GM23338 (cell line): ENCODE measurements around the gene GREB1L.

Source experiments
- CREB1 ChIP-seq: fragments of 250-450 bp; sonication (Bioruptor Pico); IDR thresholded peaks from 2 replicates; pipeline ENCODE4 v1.5.0; 2020; ENCODE audit warnings: low read depth, mild to moderate bottlenecking, moderate library complexity
- CTCF ChIP-seq, 2 experiments: fragments of 200-600 bp in 1 of 2; sonication (generic) in 1 of 2; conservative IDR thresholded peaks; 2 replicates each; pipeline versions ENCODE4 v1.5.1 to v1.6.1; 2016 to 2017; ENCODE audit warnings: antibody characterized with exemption in 2 of 2, low read depth in 2 of 2, mild to moderate bottlenecking in 2 of 2, moderate library complexity in 1 of 2
- ETS1 ChIP-seq: IDR thresholded peaks from 2 replicates; pipeline ENCODE4 v1.6.1; 2016; ENCODE audit warnings: antibody characterized with exemption
- EZH2 ChIP-seq: fragments of 200-600 bp; sonication (generic); IDR thresholded peaks from one replicate; pipeline ENCODE4 v1.8.0; 2017; ENCODE audit warnings: antibody characterized with exemption, mild to moderate bottlenecking, low read depth; ENCODE audit not compliant: unreplicated experiment
- JUNB ChIP-seq: IDR thresholded peaks from one replicate; pipeline ENCODE4 v1.6.1; 2016; ENCODE audit warnings: antibody characterized with exemption; ENCODE audit not compliant: unreplicated experiment
- NANOG ChIP-seq: IDR thresholded peaks from 2 replicates; pipeline ENCODE4 v1.6.1; 2016; ENCODE audit warnings: antibody characterized with exemption, borderline replicate concordance
- POLR2AphosphoS5 ChIP-seq: IDR thresholded peaks from 2 replicates; pipeline ENCODE4 v1.6.1; 2016; ENCODE audit warnings: antibody characterized with exemption, low read depth
- REST ChIP-seq: IDR thresholded peaks from one replicate; pipeline ENCODE4 v1.6.1; 2018; ENCODE audit warnings: antibody characterized with exemption; ENCODE audit not compliant: unreplicated experiment
- ZNF114 ChIP-seq: fragments of 250-450 bp; sonication (Bioruptor Pico); IDR thresholded peaks from 2 replicates; pipeline ENCODE4 v1.5.0; 2020; ENCODE audit warnings: mild to moderate bottlenecking, moderate library complexity
- ZNF462 ChIP-seq: fragments of 250-450 bp; sonication (Bioruptor Pico); IDR thresholded peaks from 2 replicates; pipeline ENCODE4 v1.5.0; 2020; ENCODE audit warnings: mild to moderate bottlenecking, moderate library complexity

GRCh38 chr18:21230436-21230835 lies 11.6 kb upstream of the GREB1L start:
- TF ChIP-seq EZH2 (no peak), NANOG (no peak), CTCF (conservative IDR thresholded peaks at IDR 0.05; ENCODE audit: low read depth in 2 of 2) (no peak), ZNF462 (CRISPR knock-in tag) (no peak), CREB1 (no peak), REST (no peak), ZNF114 (CRISPR knock-in tag) (no peak), POLR2AphosphoS5 (no peak), ETS1 (no peak), JUNB (no peak)
